WTC11 (cell line): Measurements from ENCODE around the gene CD4. TPM values are rescaled to one million over a fixed set of nuclear protein-coding genes. Genes with fewer than 3 reads are reported as not detected.

Experiments used
- ATAC-seq: fragments of 200-7000 bp; cut with Tn5 transposase; 2 replicates; pipeline ENCODE4 v1.10.0; 2021; ENCODE audit warnings: mild to moderate bottlenecking, moderate library complexity
- CTCF ChIA-PET: fragments of 300-600 bp; sonication (Branson Sonifier 250); formaldehyde crosslinking; loops from one replicate; lab custom pipeline; 2021; ENCODE audit warnings: antibody characterized with exemption; lab: Charles Lee
- POLR2A ChIA-PET: fragments of 350-600 bp; sonication (Branson Sonifier 250); formaldehyde crosslinking; loops from one replicate; lab custom pipeline; 2021; ENCODE audit warnings: antibody characterized with exemption; lab: Charles Lee
- DNase-seq: peaks from one replicate; pipeline ENCODE4 v3.0.0; 2021; ENCODE audit warnings: low spot score
- H3K27ac Mint-ChIP-seq: 2 replicates; pipeline ENCODE4 v1.8.0; 2021; ENCODE audit warnings: mixed read lengths
- H3K27me3 Mint-ChIP-seq: 2 replicates; pipeline ENCODE4 v1.8.0; 2021; ENCODE audit warnings: low read depth, mild to moderate bottlenecking, moderate library complexity, mixed read lengths
- H3K36me3 Mint-ChIP-seq: 2 replicates; pipeline ENCODE4 v1.8.0; 2021; ENCODE audit warnings: mixed read lengths
- H3K4me1 Mint-ChIP-seq: 2 replicates; pipeline ENCODE4 v1.8.0; 2022; ENCODE audit warnings: mixed read lengths
- H3K4me3 Mint-ChIP-seq: 2 replicates; pipeline ENCODE4 v1.8.0; 2021; ENCODE audit warnings: mild to moderate bottlenecking, moderate library complexity, mixed read lengths
- H3K9me3 Mint-ChIP-seq: 2 replicates; pipeline ENCODE4 v1.8.0; 2021; ENCODE audit warnings: mixed read lengths
- AFF4 ChIP-seq: sonication (generic); formaldehyde crosslinking; IDR thresholded peaks from 2 replicates; pipeline ENCODE4 v1.8.1; 2023; ENCODE audit warnings: mild to moderate bottlenecking, missing genetic modification reagents, borderline replicate concordance
- ATF2 ChIP-seq: sonication (generic); formaldehyde crosslinking; IDR thresholded peaks from 2 replicates; pipeline ENCODE4 v1.8.1; 2022; ENCODE audit warnings: low read depth, missing genetic modification reagents, borderline replicate concordance
- E2F5 ChIP-seq: sonication (generic); formaldehyde crosslinking; IDR thresholded peaks from 2 replicates; pipeline ENCODE4 v1.8.1; 2022; ENCODE audit warnings: mild to moderate bottlenecking, moderate library complexity, missing genetic modification reagents
- ESRRA ChIP-seq: sonication (generic); formaldehyde crosslinking; IDR thresholded peaks from 2 replicates; pipeline ENCODE4 v1.8.1; 2022; ENCODE audit warnings: mild to moderate bottlenecking, missing genetic modification reagents, borderline replicate concordance
- ETV6 ChIP-seq: sonication (generic); formaldehyde crosslinking; IDR thresholded peaks from 2 replicates; pipeline ENCODE4 v1.8.1; 2022; ENCODE audit warnings: mild to moderate bottlenecking, missing genetic modification reagents
- FOXJ3 ChIP-seq: sonication (generic); formaldehyde crosslinking; IDR thresholded peaks from 2 replicates; pipeline ENCODE4 v1.9.0; 2021; ENCODE audit warnings: missing genetic modification reagents, mild to moderate bottlenecking, borderline replicate concordance
- FOXP1 ChIP-seq: sonication (generic); formaldehyde crosslinking; IDR thresholded peaks from 2 replicates; pipeline ENCODE4 v1.8.0; 2022; ENCODE audit warnings: missing genetic modification reagents, mild to moderate bottlenecking, moderate library complexity, borderline replicate concordance
- GRHL2 ChIP-seq: fragments of 250-450 bp; sonication (Bioruptor Pico); IDR thresholded peaks from 2 replicates; pipeline ENCODE4 v1.8.0; 2022; ENCODE audit warnings: mild to moderate bottlenecking, moderate library complexity; ENCODE audit not compliant: insufficient replicate concordance, severe bottlenecking
- HMGA2 ChIP-seq: fragments of 250-450 bp; sonication (Bioruptor Pico); IDR thresholded peaks from 2 replicates; pipeline ENCODE4 v1.4.0; 2021; ENCODE audit warnings: mild to moderate bottlenecking, moderate library complexity
- MAX ChIP-seq: sonication (generic); formaldehyde crosslinking; IDR thresholded peaks from 2 replicates; pipeline ENCODE4 v1.8.0; 2022; ENCODE audit warnings: mild to moderate bottlenecking, missing genetic modification reagents
- MYBL2 ChIP-seq: sonication (generic); formaldehyde crosslinking; IDR thresholded peaks from 2 replicates; pipeline ENCODE4 v1.8.1; 2023; ENCODE audit warnings: mild to moderate bottlenecking, moderate library complexity, missing genetic modification reagents
- NFATC4 ChIP-seq: fragments of 250-450 bp; sonication (Bioruptor Pico); IDR thresholded peaks from 2 replicates; pipeline ENCODE4 v1.9.0; 2021; ENCODE audit warnings: mild to moderate bottlenecking
- NFYB ChIP-seq: sonication (generic); formaldehyde crosslinking; conservative IDR thresholded peaks from 2 replicates; pipeline ENCODE4 v1.8.0; 2022; ENCODE audit warnings: low read depth, missing genetic modification reagents
- SMAD3 ChIP-seq: sonication (generic); formaldehyde crosslinking; IDR thresholded peaks from 2 replicates; pipeline ENCODE4 v1.8.0; 2022; ENCODE audit warnings: missing genetic modification reagents, mild to moderate bottlenecking, borderline replicate concordance
- SMAD4 ChIP-seq: sonication (generic); formaldehyde crosslinking; IDR thresholded peaks from 2 replicates; pipeline ENCODE4 v1.8.0; 2022; ENCODE audit warnings: mild to moderate bottlenecking, missing genetic modification reagents
- TEAD4 ChIP-seq: sonication (generic); formaldehyde crosslinking; IDR thresholded peaks from 2 replicates; pipeline ENCODE4 v1.8.0; 2022; ENCODE audit warnings: mild to moderate bottlenecking, missing genetic modification reagents
- ZNF263 ChIP-seq: sonication (generic); formaldehyde crosslinking; IDR thresholded peaks from 2 replicates; pipeline ENCODE4 v1.8.1; 2022; ENCODE audit warnings: low read depth, mild to moderate bottlenecking, moderate library complexity, missing genetic modification reagents
- ZNF671 ChIP-seq: fragments of 250-450 bp; sonication (Bioruptor Pico); IDR thresholded peaks from 2 replicates; pipeline ENCODE4 v1.8.0; 2021; ENCODE audit warnings: mild to moderate bottlenecking
- ZSCAN18 ChIP-seq: fragments of 250-450 bp; sonication (Bioruptor Pico); IDR thresholded peaks from 2 replicates; pipeline ENCODE4 v2.1.2; 2022; ENCODE audit warnings: mild to moderate bottlenecking, moderate library complexity
- total RNA-seq: library from RNA; stranded (reverse); gene quantifications from 3 replicates; pipeline ENCODE4 v1.2.3, GENCODE V29; 2021

Gene CD4
- total RNA-seq, 1 experiment from 2014 or later, result 2.5 TPM

DNA sequence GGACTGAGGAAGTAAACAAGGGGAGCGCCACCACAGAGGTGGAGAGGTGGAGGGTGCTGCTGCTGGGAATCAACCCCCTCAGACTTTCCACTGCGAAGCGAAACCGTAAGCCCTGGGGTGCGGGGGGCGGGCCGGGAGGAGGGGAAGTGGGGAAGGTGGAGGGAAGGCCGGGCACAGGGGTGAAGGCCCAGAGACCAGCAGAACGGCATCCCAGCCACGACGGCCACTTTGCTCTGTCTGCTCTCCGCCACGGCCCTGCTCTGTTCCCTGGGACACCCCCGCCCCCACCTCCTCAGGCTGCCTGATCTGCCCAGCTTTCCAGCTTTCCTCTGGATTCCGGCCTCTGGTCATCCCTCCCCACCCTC lies 17.0 kb upstream of the CD4 start, which contains the start of gene LAG3 (continued):
- no peak for TF ChIP-seq AFF4 (CRISPR knock-in tag)
- no peak for TF ChIP-seq E2F5 (CRISPR knock-in tag)
- no peak for TF ChIP-seq NFYB (CRISPR knock-in tag)
- TF ChIP-seq ZNF671 (CRISPR knock-in tag), result no peak
- TF ChIP-seq HMGA2 (CRISPR knock-in tag), result no peak
- no peak for TF ChIP-seq ESRRA (CRISPR knock-in tag)
- TF ChIP-seq FOXJ3 (CRISPR knock-in tag), result no peak
- no peak for TF ChIP-seq GRHL2 (CRISPR knock-in tag)

DNA sequence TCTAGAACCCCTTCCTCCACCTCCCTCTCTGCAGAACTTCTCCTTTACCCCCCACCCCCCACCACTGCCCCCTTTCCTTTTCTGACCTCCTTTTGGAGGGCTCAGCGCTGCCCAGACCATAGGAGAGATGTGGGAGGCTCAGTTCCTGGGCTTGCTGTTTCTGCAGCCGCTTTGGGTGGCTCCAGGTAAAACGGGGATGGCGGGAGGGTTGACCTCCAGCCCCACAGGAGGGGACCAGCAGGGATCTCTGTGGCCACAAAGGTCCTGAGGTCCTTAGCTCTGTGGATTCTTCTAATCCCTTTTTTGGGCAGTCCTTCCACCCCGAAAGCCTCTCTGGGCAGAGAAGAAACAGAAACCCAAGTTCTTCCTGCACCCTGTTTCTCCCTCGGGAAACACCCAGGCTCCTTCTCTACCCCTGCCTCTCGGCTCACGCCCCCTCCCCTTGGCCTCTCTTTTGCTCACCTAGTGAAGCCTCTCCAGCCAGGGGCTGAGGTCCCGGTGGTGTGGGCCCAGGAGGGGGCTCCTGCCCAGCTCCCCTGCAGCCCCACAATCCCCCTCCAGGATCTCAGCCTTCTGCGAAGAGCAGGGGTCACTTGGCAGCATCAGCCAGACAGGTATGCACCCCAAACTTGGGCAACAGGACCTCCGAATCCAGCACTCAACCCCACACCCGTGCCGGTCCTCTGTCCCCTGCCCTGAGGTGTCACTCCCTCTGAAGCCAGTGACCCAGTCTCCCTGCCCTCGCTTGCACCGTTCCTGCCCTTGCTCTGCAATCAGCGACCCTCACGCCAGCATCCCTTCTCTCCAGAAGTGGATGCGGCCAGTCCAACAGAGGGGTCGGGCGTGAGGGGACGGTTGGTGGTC lies 16.4 kb upstream of the CD4 start:
- H3K27me3 Mint-ChIP-seq, result peaks cover 60% of the 10 kb centered on the region
- POLR2A ChIA-PET, result interaction anchor here (0.9 to 1.3 kb wide), 3 partner anchors 9 to 20 kb away, joined by 3 to 5 read pairs (median 3); partner anchors contain the start of gene MLF2
- CTCF ChIA-PET, result interaction anchor here (0.9 to 10.5 kb wide), 6 partner anchors 9 to 152 kb away, joined by 3 to 110 read pairs (median 6); partner anchors contain the start of genes MLF2, P3H3 and SPSB2
- H3K4me1 Mint-ChIP-seq, result peaks cover 62% of the 10 kb centered on the region
- H3K27ac Mint-ChIP-seq, result no peak overlapping the region
- no peak for DNase-seq
- peak; percentile 2 for ATAC-seq
- peak overlapping the region; percentile 68 for H3K4me3 Mint-ChIP-seq
- no peak for TF ChIP-seq ZSCAN18 (CRISPR knock-in tag)
- peaks cover 9% of the 10 kb centered on the region for H3K36me3 Mint-ChIP-seq
- no peaks in the 10 kb centered on the region for H3K9me3 Mint-ChIP-seq

GRCh38 chr12:6773590-6774351 lies 15.6 kb upstream of the CD4 start:
- DNase-seq, result peak; percentile 42
- POLR2A ChIA-PET, result interaction anchor here (0.9 to 1.6 kb wide), 3 partner anchors 8 to 21 kb away, joined by 3 to 9 read pairs (median 5); partner anchors contain the start of genes MLF2 and PTMS
- peaks cover 63% of the 10 kb centered on the region for H3K4me1 Mint-ChIP-seq
- peak; percentile 12 for ATAC-seq
- TF ChIP-seq SMAD3, result no peak
- TF ChIP-seq NFATC4 (CRISPR knock-in tag), result no peak
- TF ChIP-seq SMAD4 (CRISPR knock-in tag), result no peak
- TF ChIP-seq TEAD4 (CRISPR knock-in tag), result no peak
- 0 out of 2 replicates have a peak, but pooled peaks have one; percentile 55 for TF ChIP-seq ETV6 (CRISPR knock-in tag)
- TF ChIP-seq ZNF263, result no peak
- peak; percentile 67; the same call in 1 of the 2 replicates for TF ChIP-seq MAX (CRISPR knock-in tag)
- TF ChIP-seq NFYB (CRISPR knock-in tag), result no peak
- no peak for TF ChIP-seq ATF2
- TF ChIP-seq FOXP1 (CRISPR knock-in tag), result 0 out of 2 replicates have a peak, but pooled peaks have one; percentile 34
- no peak for TF ChIP-seq MYBL2 (CRISPR knock-in tag)
- TF ChIP-seq HMGA2 (CRISPR knock-in tag), result no peak
- TF ChIP-seq E2F5 (CRISPR knock-in tag), result peak; percentile 73; the same call in 1 of the 2 replicates
- TF ChIP-seq, all 79 proteins: peak for 4
- CTCF ChIA-PET, result interaction anchor here (0.8 to 10.5 kb wide), 9 partner anchors 18 to 153 kb away, joined by 3 to 110 read pairs (median 6); partner anchors contain the start of genes CDCA3, MLF2, P3H3 and SPSB2
- Mint-ChIP-seq H3K27me3 (peaks cover 65% of the 10 kb centered on the region), H3K9me3 (no peaks in the 10 kb centered on the region), H3K27ac (no peak overlapping the region), H3K36me3 (peaks cover 9% of the 10 kb centered on the region), H3K4me3 (peak overlapping the region; percentile 68)
